ENCODE measurements around the gene STT3B.

- TF ChIP-seq CTCF (IDR thresholded peaks at IDR 0.05) (no peak), POLR2AphosphoS5 (IDR thresholded peaks at IDR 0.05; ENCODE audit: low read depth, low read length) (no peak), SIN3A (IDR thresholded peaks at IDR 0.05; ENCODE audit: borderline replicate concordance, insufficient read depth, low read depth, low read length) (no peak), TCF7L2 (IDR thresholded peaks at IDR 0.05; ENCODE audit: low read depth, low read length) (no peak)
Observed at GRCh38 chr3:31544634-31545033, 11.9 kb downstream of the STT3B start.

Measured in Panc1 (cell line).